Measurements from ENCODE around the gene IMPG2.
"Not testable (repeated sequence)": the region's sequence is repeated elsewhere in the genome, so short reads cannot be mapped to it uniquely, and the experiment has no call there.

The IMPG2 gene

DNA sequence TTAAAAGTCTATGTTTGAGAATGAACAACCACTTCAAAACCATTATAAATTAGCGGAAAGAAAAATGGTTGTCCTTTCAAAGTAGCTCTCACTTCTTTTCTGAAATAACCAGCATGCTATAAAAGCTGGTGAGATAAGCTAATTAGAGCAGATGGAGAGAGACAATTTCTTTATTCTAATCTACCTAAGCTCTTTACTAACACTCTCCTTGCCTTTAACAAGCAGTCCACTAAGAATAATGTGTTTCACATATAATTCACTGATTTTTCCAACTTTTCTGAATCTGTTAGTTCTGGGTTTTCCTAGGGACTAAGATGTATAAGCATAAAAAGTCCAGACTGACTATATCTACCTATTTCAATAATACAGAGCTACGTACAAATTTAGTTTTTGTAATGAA, at the start of gene IMPG2:
IMPG2 (minus strand) TSS at position 101 of the 400 bp plus-strand sequence. CDS start 203 bp downstream, outside the sequence.
- DNase-seq (ENCODE audit: low read depth in 3 of 3), result no peak

GRCh38 chr3:101362406-101362805, 42.0 kb upstream of the IMPG2 start:
- no peak for DNase-seq (ENCODE audit: low read depth in 3 of 3)

DNA sequence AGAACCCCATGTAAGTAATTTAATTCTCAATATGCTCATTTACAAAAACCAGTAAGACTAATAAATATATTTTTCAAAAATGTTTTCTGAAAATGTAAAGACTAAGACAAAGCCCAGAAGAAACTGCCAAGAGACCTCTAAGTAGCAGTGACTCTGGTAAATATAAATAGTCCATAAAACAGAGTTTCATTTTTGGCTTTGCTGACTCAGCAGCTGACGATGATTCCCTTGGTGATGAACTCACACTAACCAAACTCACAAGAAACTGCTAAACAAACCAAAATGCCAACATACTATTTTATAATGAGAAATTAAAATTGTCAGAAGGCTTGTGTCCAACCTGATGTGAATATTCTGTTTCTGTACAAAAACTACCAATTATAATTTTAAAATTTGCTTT, 31.5 kb upstream of the IMPG2 start:
- DNase-seq (ENCODE audit: low read depth in 3 of 3), result no peak

DNA sequence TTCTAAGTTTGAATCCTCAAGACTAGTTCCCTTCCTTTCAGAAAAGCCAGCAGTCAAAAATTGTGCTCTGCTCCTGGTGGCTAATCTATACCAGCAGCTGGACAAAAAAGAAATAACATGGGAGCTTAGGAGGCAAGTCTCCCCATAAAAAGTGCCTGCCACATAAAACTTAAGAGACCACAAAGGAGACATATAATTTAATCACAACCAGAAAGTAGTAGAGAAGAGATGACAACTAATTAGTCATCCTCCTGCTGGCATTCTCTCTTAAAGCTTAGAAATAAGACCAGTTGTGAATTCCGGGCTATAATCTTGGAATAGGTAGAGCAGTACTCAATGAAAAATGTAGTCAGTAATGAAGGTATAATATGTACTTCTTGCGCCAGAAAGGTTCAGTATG, 20.2 kb upstream of the IMPG2 start:
- DNase-seq (ENCODE audit: low read depth in 3 of 3), result no peak

DNA sequence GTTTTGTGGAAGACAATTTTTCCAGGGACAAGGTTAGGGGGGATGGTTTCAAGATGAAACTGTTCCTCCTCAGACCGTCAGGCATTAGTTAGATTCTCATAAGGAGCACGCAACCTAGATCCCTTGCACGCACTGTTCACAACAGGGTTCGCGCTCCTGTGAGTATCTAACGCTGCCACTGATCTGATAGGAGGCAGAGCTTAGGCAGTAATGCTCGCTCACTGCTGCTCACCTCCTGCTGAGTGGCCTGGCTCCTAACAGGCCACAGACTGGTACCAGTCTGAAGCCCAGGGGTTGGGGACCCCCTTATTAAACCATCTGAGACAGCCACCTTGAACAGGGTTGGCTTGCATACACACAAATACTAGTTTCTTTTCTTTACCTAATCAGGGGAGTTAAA, 13.5 kb upstream of the IMPG2 start:
- DNase-seq (ENCODE audit: low read depth in 3 of 3), result no peak

GRCh38 chr3:101329016-101329673, 8.8 kb upstream of the IMPG2 start:
- DNase-seq (ENCODE audit: low read depth in 3 of 3), result no peak

GRCh38 chr3:101325393-101326134, 5.2 kb upstream of the IMPG2 start:
- no peak for DNase-seq (ENCODE audit: low read depth in 3 of 3)

- no peak for DNase-seq (ENCODE audit: low read depth in 3 of 3)
Observed at GRCh38 chr3:101319531-101319930, 844 bp downstream of the IMPG2 start.

GRCh38 chr3:101312545-101312944, 7.8 kb downstream of the IMPG2 start:
- DNase-seq (ENCODE audit: low read depth in 3 of 3), result no peak

DNA sequence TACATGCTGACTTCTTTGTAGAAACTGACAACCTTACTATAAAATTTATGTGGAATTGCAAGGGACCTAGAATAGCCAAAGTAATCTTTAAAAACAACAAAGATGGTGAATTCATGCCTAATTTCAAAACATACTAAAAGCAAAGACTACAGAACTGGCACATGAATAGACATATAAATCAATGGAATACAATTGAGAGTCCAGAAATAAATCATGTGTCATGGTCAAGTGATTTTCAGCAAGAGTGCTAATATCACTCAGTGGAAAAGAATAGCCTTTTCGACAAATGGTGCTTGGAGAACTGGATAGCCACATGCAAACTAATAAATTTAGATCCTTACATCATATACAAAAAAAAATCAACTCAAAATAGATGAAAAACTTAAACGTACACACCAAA, 8.7 kb downstream of the IMPG2 start:
- DNase-seq (ENCODE audit: low read depth in 3 of 3), result no peak

GRCh38 chr3:101310978-101311375, 9.4 kb downstream of the IMPG2 start:
- no peak for DNase-seq (ENCODE audit: low read depth in 3 of 3)

DNA sequence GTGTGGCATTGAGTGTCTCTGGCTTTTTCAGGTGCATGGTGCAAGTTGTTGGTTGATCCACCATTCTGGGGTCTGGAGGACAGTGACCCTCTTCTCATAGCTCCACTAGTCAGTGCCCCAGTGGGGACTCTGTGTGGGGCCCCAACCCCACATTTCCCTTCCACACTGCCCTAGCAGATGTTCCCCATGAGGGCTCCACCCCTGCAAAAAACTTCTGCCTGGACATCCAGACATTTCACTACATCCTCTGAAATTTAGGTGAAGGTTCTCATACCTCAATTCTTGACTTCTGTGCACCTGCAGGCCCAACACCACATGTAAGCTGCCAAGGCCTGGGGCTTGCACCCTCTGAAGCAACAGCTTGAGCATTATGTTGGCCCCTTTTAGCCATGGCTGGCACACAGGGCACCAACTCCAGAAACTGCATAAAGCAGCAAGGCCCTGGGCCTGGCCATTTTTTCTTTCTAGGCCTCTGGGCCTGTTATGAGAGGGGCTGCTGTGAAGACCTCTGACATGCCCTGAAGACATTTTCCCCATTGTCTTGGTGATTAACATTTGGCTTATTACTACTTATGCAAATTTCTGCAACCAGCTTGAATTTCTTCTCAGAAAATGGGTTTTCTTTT, 12.1 kb downstream of the IMPG2 start:
- not testable (repeated sequence) for DNase-seq (ENCODE audit: low read depth in 3 of 3)

DNA sequence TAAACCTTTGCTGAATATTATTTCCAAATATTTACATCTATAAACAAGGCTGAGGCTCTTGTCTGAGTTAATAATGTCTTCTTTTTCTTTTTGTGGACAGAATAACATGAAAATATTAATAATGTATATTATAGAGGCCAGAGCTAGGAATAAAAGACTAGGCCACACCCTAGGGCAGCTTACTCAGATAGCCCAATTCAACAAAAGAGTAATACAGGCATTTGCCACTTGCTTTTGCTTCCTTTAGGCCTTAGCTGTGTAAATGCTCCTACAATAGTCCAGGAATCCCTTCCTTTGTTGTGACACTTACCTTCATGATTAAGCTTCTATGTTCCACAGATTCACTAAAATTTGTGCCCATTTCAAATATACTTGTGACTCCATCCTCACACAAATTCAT, 16.5 kb downstream of the IMPG2 start:
- DNase-seq (ENCODE audit: low read depth in 3 of 3), result no peak

DNA sequence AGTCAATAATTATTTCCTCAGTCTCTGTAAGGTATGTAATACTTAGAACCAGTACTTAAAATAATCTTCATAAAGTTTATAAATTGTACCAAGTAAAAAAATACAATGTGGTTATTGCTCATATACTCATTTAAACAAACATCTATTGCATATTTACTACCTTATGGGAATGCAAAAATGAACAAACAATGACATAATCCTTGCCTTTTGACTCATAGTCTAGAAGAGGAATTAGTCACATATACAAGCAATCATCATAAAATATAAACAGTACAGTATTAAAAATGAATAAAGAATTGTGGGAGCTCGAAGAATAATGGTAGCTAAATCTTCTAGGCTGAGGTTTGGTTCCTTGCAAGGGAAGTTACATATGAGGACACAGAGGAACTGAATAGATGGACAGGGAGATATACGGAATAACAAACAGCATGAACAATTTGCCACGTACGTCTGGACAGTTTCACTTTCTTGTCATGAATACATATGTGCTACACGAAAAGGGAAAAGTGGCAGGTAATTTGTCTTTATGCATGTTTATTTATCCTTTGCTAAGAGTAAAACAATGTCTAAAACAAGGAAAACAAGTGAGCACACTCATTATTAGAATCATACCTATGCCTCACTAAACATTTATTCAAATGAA, 17.2 kb downstream of the IMPG2 start:
- DNase-seq (ENCODE audit: low read depth in 3 of 3), result no peak

DNA sequence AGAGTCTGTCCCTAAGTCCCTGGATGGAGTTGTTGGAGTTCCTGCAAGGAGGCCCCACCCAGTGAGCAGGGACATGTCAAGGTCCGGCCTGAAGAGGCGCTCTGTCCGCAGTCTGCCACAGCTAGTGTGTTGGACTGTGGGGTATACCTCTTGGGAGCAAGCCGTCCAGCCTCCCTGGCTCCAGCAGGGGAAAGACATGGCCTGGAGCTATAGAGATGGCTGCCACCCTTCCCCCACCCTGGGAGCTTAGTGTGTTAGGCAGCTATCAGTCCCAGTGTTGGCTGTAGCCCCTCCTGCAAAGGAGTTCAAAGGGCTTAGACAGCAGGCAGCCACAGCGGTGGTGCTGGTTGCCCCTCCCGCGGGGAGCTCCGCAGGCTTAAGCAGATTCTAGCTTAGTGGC, 20.3 kb downstream of the IMPG2 start:
- DNase-seq (ENCODE audit: low read depth in 3 of 3), result no peak

- no peak for DNase-seq (ENCODE audit: low read depth in 3 of 3)
Observed at GRCh38 chr3:101292027-101292426, 28.3 kb downstream of the IMPG2 start.

DNA sequence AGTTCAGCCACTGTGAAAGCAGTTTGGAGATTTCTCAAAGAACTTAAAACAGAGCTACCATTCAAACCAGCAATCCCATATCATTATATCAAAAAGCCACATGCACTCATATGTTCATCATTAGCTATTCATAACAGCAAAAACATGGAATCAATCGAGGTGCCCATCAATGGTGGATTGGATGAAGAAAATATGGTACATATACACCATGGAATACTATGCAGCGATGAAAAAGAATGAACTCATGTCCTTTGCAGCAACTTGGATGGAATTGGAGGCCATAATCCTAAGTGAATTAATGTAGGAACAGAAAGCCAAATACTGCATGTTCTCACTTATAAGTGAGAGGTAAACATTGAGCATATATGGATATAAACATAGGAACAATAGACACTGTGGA, 32.1 kb downstream of the IMPG2 start:
- no peak for DNase-seq (ENCODE audit: low read depth in 3 of 3)

GRCh38 chr3:101284757-101285156, 35.6 kb downstream of the IMPG2 start:
- no peak for DNase-seq (ENCODE audit: low read depth in 3 of 3)

GRCh38 chr3:101281521-101282030, 38.8 kb downstream of the IMPG2 start:
- DNase-seq (ENCODE audit: low read depth in 3 of 3), result no peak

DNA sequence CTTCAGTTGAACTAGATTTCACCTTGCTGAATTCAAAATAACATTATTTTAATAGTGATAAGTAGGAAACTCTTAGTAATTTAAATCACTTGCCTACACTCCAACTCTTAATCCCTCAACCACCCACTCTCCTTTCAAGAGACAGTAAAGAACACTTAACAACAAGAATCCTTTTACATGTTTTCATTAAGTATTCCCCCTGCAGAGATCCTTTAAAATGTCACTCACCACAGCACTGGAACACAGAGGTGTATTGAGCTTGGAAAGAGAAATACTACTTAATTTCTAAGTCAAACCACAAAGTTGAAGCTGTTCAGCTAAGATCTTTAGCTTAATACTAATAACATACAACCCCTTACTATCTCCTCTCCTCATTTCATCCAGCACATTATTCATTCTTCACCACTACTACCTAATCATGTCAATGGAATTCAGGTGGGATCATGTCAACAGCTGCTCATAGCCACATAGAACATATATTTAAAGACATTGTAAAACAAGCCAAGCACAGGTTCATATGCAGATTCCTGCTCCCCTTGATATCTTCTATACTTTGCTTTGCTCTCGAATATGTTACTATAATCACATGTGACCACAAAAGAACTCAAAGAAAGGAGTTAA, 40.5 kb downstream of the IMPG2 start:
- DNase-seq (ENCODE audit: low read depth in 3 of 3), result no peak

DNA sequence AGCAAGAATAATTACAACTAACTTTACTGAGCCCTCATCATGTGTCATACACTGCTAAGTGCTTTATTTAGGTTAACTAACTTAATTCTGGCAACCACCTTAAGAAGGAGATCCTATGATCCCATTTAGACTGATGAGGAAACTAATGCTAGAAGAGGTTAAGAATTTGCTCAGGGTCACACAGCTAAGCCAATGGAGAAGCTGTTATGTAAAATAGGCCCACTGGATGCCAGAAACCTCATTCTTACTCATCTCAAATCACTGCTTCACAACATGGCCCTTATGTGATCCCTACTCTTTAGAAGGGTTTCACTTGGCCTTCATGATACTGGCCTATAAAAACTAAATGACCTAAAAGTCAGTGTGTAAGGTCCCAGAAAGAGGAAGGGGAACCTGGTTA, 41.2 kb downstream of the IMPG2 start:
- no peak for DNase-seq (ENCODE audit: low read depth in 3 of 3)

GRCh38 chr3:101278727-101279126, 41.6 kb downstream of the IMPG2 start:
- no peak for DNase-seq (ENCODE audit: low read depth in 3 of 3)

Data from stimulated activated CD4-positive, alpha-beta T cell treated with anti-CD3 and anti-CD28 coated beads, TNF-alpha, amount 100 ng/mL, for 48 hours (primary cell).